Cardiac muscle cell (in vitro differentiated cells and primary cell): ENCODE data around the gene FREM3. TPM values are rescaled to one million over a fixed set of nuclear protein-coding genes. Genes with fewer than 3 reads are reported as not detected.

Source experiments
- DNase-seq, 2 donors: peaks; one replicate each; pipeline versions ENCODE4 v3.0.0 to v3.0.0-alpha.2; 2010 to 2017; ENCODE audit warnings: low read depth in 1 of 2, low spot score in 1 of 2
- H3K27ac ChIP-seq: fragments of 200-600 bp; sonication (generic); 2 replicates; pipeline ENCODE4 v1.5.1; 2016
- H3K27me3 ChIP-seq: fragments of 200-600 bp; sonication (generic); 2 replicates; pipeline ENCODE4 v1.6.0; 2016; ENCODE audit warnings: control low read depth
- H3K36me3 ChIP-seq: fragments of 200-600 bp; sonication (generic); 2 replicates; pipeline ENCODE4 v1.5.1; 2016; ENCODE audit warnings: control low read depth
- H3K4me1 ChIP-seq: fragments of 200-600 bp; sonication (generic); 2 replicates; pipeline ENCODE4 v1.8.1; 2017; ENCODE audit warnings: low read depth, mild to moderate bottlenecking, mixed run types
- H3K4me3 ChIP-seq: fragments of 200-600 bp; sonication (generic); 2 replicates; pipeline ENCODE4 v1.5.1; 2016; ENCODE audit warnings: mild to moderate bottlenecking
- H3K9me3 ChIP-seq: fragments of 200-600 bp; sonication (generic); 2 replicates; pipeline ENCODE4 v1.5.1; 2017; ENCODE audit warnings: low read depth, mild to moderate bottlenecking, control low read depth
- polyA plus RNA-seq: library from polyadenylated mRNA; unstranded; fragments of >200 nt; fragmentation: Nextera tagmentation; extraction: Ambion mirVana; gene quantifications from 2 replicates; pipeline ENCODE4 v1.2.1, GENCODE V29; 2016
- total RNA-seq: library from RNA; depleted of rRNA; stranded (reverse); fragments of >200 nt; gene quantifications from 2 replicates; pipeline ENCODE4 v1.2.3, GENCODE V29; 2016
- TF ChIP-seq, protein P1 (sequence below): IDR thresholded peaks from 2 replicates; pipeline ENCODE4 v1.5.1; 2012; ENCODE audit warnings: low read depth, mild to moderate bottlenecking, low read length

The FREM3 gene
- total and polyA plus RNA-seq, 2 experiments from 2014 or later: not detected

- Histone ChIP-seq H3K27me3 (no peaks in the 10 kb centered on the region), H3K4me1 (no peaks in the 10 kb centered on the region), H3K4me3 (no peak overlapping the region), H3K36me3 (no peaks in the 10 kb centered on the region), H3K27ac (no peak overlapping the region), H3K9me3 (no peaks in the 10 kb centered on the region)
- TF ChIP-seq, protein P1, sequence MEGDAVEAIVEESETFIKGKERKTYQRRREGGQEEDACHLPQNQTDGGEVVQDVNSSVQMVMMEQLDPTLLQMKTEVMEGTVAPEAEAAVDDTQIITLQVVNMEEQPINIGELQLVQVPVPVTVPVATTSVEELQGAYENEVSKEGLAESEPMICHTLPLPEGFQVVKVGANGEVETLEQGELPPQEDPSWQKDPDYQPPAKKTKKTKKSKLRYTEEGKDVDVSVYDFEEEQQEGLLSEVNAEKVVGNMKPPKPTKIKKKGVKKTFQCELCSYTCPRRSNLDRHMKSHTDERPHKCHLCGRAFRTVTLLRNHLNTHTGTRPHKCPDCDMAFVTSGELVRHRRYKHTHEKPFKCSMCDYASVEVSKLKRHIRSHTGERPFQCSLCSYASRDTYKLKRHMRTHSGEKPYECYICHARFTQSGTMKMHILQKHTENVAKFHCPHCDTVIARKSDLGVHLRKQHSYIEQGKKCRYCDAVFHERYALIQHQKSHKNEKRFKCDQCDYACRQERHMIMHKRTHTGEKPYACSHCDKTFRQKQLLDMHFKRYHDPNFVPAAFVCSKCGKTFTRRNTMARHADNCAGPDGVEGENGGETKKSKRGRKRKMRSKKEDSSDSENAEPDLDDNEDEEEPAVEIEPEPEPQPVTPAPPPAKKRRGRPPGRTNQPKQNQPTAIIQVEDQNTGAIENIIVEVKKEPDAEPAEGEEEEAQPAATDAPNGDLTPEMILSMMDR: no peak
- DNase-seq: no peak
These were observed 81.7 kb downstream of the FREM3 start for GRCh38 chr4:143618811-143619210.

DNA sequence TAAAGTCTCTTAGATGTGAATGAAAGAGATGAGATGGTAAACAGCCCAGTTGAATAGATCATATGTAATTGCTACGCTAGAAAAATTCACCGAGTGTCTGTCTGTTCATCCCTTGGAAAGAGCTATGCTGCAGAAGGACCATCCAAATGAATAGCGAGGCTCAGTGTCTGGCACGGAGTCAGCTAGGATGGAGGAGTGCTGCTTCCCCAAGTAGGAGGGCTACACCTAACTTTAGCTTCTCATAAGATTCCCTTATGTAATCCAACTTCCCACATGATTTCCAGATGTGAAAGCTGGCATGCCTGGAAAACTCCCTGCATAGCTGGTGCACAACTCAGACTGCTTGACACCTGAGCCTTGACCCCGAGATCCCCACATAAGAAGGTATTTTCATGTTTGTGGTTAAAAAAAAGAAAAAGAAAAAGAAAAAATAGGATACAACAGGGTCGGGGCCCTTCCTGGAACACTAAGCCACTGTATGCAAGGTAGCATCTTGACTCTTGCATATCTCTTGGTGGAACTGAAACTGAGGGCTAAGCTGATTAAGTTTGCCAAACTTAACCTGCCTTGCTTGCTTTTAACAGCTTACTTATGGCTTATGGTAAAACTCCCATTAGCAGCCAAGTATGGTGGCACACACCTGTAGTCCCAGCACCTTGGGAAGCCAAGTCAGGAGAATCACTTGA, 82.3 kb downstream of the FREM3 start:
- Histone ChIP-seq H3K4me1 (no peaks in the 10 kb centered on the region), H3K9me3 (no peaks in the 10 kb centered on the region), H3K27ac (no peak overlapping the region), H3K4me3 (no peak overlapping the region), H3K36me3 (no peaks in the 10 kb centered on the region), H3K27me3 (no peaks in the 10 kb centered on the region)
- TF ChIP-seq, protein P1: no peak
- no peak for DNase-seq

DNA sequence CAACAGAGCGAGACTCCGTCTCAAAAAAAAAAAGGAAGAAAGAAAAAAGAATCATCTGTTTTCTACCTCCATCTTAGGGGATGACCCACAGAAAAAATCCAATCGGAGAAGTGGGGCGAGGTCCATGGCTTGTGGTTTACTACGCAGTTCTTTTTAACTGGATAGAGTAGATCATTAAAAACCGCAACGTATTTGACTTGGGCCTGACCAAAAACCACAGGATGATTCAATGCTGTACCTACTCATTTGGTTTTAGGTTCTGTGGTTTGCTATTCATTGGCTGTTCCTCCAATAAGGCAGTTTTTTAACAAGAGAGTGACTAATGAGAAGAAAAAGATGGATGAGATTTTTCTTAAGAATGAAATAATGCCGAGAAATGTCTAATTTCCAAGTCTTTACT, 83.7 kb downstream of the FREM3 start:
- Histone ChIP-seq H3K4me1 (no peaks in the 10 kb centered on the region), H3K36me3 (no peaks in the 10 kb centered on the region), H3K27ac (no peak overlapping the region), H3K27me3 (no peaks in the 10 kb centered on the region), H3K9me3 (no peaks in the 10 kb centered on the region), H3K4me3 (no peak overlapping the region)
- TF ChIP-seq, protein P1: no peak
- DNase-seq: peak in 1 of 2 donors; percentile 10

DNA sequence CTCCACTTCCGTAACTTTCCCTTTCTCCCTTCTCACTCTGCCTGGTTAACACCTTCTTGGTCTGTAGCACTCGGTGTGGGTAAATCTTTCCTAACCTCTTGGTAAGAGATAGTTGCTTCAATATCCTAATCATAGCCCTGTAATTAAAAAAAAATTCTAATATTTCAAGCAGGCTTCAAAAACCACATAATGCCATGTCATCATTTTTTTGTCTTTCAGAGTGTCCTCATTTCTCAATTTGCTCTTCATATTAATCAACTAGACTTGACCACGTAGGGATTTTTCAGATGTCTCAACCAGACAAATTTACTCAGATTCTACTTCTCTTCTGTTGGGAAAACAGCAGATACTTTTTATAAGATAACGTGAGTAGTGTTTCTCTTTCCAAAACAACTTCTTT, 91.0 kb downstream of the FREM3 start:
- H3K27ac ChIP-seq: no peak overlapping the region
- H3K4me1 ChIP-seq: no peaks in the 10 kb centered on the region
- TF ChIP-seq, protein P1: no peak
- peaks cover 4% of the 10 kb centered on the region for H3K9me3 ChIP-seq
- H3K36me3 ChIP-seq: no peaks in the 10 kb centered on the region
- no peaks in the 10 kb centered on the region for H3K27me3 ChIP-seq
- DNase-seq: no peak
- no peak overlapping the region for H3K4me3 ChIP-seq

DNA sequence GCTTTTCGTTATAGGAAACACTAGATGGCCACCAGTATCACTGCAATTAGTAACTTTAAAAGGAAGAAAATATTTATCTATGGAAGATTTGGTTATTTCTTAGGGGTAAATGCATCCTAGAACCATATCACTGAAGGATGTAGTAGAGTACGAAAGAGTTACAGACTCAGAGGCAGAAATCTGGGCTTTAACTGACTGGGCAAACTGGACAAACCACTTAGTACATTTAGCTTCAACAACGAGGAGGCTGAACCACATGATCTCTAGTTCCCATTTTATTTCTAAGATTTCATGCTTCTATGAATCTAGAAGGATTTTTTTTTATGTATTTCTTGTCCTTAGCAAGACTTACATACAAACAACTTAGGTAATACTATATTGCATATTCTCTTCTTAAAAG, 94.0 kb downstream of the FREM3 start:
- TF ChIP-seq, protein P1: no peak

DNA sequence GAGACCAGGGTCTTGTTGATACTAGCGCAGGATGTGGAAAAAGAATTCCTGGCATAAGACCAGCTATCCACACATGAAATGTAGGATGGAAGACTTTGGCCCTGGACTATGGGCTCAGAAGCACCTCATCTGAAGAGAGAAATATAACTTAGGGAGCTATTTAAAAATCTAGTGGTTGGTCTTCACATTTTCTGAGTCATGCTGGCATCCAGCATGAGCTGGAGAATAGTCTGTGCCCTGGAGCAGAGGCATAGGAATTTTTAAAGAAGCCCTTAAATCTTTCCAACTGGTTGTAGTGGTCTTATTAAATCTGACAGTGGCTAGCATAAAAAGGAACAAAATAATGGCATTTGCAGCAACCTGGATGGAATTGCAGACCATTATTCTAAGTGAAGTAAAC, 100.6 kb downstream of the FREM3 start:
- Histone ChIP-seq H3K9me3 (no peaks in the 10 kb centered on the region), H3K4me1 (no peaks in the 10 kb centered on the region), H3K4me3 (no peak overlapping the region), H3K27me3 (no peaks in the 10 kb centered on the region), H3K36me3 (no peaks in the 10 kb centered on the region), H3K27ac (no peak overlapping the region)
- DNase-seq: no peak
- TF ChIP-seq, protein P1: no peak

More for the DNA sequence above, 94.0 kb downstream of the FREM3 start:
- Histone ChIP-seq H3K27me3 (no peaks in the 10 kb centered on the region), H3K4me1 (no peaks in the 10 kb centered on the region), H3K9me3 (peaks cover 4% of the 10 kb centered on the region), H3K27ac (no peak overlapping the region), H3K36me3 (no peaks in the 10 kb centered on the region), H3K4me3 (no peak overlapping the region)
- no peak for DNase-seq
